Esophagus muscularis mucosa (tissue), 3 donors: ENCODE measurements around the gene CCL8.

Experiments used
- EP300 ChIP-seq: sonication (generic); formaldehyde crosslinking; IDR thresholded peaks from one replicate; pipeline ENCODE4 v1.6.1; 2017; ENCODE audit warnings: antibody characterized with exemption
- TF ChIP-seq, protein P1 (sequence below), 3 experiments: fragments of 200-600 bp in 2 of 3; fragments of 450-650 bp in 1 of 3; sonication (generic) in 2 of 3; IDR thresholded peaks; one replicate each; pipeline ENCODE4 v1.5.1; 2017 to 2019; ENCODE audit warnings: antibody characterized with exemption in 3 of 3, mild to moderate bottlenecking in 2 of 3, moderate library complexity in 1 of 3

DNA sequence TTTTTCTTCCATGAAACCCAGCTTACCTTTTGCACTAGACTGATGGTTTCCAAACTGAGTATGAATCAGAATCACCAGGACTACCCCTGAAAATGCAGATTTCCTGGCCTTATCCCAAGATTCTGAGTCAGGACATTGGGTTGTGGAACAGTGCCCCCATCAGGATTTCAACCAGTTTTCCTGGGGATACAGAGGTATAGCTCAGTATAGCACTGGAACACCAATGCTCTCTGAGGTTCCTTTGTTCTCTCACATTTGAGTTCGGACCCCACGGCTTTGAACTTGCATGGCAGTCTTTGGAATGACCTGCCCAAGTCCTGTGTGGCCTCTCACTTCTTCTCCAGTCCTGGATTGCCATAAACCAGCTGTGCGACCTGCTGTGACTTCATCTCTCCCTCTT lies 12.8 kb upstream of the CCL8 start:
- TF ChIP-seq, protein P1, sequence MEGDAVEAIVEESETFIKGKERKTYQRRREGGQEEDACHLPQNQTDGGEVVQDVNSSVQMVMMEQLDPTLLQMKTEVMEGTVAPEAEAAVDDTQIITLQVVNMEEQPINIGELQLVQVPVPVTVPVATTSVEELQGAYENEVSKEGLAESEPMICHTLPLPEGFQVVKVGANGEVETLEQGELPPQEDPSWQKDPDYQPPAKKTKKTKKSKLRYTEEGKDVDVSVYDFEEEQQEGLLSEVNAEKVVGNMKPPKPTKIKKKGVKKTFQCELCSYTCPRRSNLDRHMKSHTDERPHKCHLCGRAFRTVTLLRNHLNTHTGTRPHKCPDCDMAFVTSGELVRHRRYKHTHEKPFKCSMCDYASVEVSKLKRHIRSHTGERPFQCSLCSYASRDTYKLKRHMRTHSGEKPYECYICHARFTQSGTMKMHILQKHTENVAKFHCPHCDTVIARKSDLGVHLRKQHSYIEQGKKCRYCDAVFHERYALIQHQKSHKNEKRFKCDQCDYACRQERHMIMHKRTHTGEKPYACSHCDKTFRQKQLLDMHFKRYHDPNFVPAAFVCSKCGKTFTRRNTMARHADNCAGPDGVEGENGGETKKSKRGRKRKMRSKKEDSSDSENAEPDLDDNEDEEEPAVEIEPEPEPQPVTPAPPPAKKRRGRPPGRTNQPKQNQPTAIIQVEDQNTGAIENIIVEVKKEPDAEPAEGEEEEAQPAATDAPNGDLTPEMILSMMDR (IDR thresholded peaks at IDR 0.05), result peak; percentile 47 to 71 (median 56)
- TF ChIP-seq EP300, result no peak
